ENCODE measurements around the gene KLK5.

Gene KLK5

DNA sequence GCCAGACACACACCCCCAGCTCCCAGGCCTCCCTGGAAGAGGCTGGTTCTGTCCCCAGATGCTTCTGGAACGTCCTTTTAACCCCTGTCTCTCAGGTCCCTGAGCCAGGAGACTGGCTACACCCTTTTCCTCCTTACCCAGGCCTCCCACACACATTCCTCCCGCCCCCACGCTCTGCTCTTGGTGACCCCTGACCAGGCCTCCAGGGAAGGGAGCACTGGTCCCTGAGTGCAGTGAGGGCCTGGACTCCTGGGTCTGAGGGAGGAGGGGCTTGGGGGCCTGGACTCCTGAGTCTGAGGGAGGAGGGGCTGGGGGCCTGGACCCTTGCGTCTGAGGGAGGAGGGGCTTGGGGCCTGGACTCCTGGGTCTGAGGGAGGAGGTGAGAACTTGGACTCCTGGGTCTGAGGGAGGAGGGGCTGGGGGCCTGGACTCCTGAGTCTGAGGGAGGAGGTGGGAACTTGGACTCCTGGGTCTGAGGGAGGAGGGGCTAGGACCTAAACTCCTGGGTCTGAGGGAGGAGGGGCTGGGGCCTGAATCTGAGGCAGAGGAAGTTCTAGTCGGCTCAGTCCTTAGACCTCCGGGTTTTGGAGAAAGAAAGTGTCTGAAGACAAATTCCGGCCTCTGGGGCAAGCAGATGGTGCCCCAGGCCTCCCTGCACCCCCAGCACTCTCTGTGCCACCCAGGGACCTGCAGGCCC, 16.0 kb upstream of the KLK5 start:
- DNase-seq (ENCODE audit: low spot score) = no peak

DNA sequence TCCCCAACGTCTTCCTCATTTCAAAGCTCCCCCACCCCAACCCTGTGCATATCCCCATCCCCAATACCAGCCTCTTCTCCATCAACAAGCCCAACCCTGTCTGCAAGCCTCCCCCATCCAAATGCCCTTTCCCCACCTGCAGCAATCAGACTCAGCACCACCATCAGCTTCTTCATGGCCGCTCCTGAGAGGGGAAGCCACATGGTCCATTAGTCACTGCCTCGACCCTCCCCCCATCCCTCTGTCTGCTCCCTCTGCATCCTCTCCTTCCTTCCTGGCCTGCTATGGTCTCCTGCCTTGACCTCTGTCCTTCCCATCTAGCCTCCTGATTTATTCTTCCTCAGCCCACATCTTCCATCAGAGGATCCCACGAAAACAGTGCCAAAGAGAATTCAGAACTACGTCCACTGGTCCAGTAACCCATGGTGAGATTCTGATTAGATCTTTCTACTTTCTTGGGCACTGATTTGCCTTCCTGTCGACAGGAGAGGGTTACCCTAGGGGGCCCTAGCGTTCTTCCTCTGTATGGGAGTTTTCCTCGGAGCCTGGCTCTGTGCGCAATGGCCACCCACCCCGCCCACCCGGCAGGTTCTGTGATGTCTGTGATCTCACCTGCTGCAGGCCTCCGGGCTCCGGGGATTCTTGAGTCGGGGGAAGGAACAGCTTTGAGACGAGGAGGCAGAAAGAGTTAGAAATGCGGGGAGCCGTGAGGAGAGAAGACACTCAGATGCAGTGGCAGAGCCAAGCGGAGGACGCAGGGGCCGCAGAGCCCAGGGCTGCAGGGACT, 15.3 kb upstream of the KLK5 start:
- DNase-seq (ENCODE audit: low spot score) = no peak

DNA sequence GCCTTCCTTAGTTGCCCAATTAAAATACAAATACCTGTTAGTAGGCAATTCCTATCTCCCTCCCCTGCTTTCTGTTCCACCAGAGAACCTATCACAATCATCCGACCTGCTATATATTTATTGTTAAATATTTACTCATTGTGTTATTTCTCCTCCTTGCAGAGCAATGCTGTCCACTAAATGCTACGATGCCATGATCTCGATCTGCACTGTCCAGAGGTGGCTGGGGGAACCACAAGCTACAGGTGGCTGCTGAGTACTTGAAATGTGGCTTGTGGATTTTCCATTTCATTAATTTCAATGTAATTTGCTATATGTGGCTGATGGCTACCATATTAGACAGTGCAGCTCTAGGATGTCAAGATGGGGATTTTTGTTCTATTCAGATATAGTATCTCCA, 11.4 kb upstream of the KLK5 start:
- DNase-seq (ENCODE audit: low spot score) = no peak

DNA sequence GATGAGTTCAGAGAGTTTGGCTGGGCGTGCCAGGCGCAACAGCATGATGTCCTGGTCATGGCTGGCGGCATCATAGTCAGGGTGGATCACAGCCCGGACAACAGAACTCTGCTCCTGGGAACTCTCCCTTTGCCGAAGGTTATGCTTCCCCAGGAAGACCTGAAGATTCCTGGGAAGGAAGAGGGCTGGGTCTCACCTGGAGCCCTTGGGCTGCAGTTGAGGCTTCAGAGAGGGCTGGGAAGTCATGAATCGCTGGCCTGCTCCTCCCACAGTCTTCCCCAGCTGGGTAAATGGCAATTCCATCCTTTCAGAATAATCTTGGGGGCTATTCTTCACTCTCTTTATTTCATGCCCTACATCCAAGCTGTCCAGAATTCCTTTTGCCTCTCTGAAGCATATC, 10.5 kb upstream of the KLK5 start:
- no peak for DNase-seq (ENCODE audit: low spot score)

DNA sequence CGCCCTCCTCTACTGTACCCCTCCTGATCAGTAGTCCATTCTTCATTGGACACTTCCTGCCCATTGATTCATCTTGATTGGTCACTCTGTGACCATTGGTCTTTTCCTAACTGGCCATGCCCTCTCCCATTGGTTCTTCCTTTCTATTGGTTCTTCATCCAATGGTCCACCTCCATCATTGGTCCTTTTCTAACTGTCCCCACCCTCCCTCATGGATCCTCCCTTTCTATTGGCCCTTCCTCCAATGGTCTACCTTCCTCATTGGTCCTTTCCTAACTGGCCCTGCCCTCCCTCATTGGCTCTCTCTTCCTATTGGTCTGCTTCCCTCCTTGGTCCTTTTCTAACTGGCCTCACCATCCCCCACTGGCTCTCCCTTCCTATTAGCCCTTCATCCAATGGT, 9.4 kb upstream of the KLK5 start:
- DNase-seq (ENCODE audit: low spot score) = no peak

DNA sequence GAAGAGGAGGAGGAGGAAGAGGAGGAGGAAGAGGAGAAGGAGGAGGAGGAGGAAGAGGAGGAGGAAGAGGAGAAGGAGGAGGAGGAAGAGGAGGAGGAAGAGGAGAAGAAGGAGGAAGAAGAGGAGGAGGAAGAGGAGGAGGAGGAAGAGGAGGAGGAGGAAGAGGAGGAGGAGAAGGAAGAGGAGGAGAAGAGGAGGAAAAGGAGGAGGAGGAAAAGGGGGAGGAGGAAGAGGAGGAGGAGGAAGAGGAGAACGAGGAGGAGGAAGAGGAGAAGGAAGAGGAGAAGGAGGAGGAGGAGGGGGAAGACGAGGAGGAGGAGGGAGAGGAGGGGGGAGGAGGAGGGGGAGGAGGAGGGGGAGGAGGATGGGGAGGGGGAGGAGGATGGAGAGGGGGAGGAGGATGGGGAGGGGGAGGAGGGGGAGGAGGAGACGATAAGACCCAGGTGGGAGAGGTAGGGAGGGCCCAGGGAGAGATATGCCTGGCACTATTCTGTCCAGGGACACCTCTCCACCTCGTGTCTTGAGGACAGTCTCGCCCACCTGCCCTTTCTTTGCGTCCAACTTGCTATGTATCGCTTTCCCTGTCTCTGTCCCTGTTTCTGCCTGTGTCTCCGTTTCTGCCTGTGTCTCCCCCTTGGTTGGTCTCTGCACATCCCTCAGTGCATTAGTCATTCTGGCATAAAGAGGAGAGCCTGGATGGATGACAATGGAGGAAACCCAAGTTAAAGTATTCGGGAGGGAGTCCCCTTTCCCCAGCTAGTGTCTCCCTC, 7.1 kb upstream of the KLK5 start:
- DNase-seq (ENCODE audit: low spot score) = no peak

DNA sequence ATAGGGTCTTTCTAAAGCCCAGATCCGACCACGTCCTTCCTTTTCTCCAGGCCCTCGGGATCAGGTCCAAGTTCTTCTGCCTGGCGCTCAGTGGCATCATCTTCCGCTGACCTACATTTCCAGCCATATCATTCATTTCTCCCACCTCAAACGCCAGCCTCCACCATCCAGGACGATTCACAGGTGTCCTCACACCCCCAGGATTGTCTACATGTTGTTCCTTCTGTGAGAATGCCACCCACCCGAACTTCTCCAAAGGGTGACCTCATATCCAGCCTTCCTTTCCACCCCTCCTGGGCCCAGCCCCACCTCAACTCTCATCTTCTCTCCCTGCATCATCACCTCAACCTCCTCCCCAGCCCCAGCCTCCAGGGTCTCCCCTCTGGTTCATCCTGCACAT, 4.7 kb upstream of the KLK5 start:
- DNase-seq (ENCODE audit: low spot score) = no peak

DNA sequence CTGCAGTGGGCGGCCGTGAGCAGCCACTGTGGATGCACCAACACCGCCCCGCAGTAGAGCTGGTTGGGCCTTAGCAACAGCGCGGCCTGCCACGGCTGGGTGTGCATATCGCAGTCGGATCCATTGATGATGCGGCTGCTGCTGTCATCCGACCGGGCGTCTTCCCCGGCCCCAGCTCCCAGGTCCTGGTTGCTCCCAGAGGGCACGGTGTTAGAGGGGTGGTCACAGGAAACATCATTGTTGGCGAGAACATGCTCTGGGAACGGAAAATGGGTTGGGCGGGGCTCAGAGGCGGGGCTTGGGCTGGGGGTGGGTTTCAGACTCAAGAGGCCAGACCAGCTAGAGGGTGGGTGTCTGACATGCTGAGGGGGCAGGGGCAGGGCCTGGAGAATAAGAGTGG, 3.0 kb downstream of the KLK5 start:
- no peak for DNase-seq (ENCODE audit: low spot score)

DNA sequence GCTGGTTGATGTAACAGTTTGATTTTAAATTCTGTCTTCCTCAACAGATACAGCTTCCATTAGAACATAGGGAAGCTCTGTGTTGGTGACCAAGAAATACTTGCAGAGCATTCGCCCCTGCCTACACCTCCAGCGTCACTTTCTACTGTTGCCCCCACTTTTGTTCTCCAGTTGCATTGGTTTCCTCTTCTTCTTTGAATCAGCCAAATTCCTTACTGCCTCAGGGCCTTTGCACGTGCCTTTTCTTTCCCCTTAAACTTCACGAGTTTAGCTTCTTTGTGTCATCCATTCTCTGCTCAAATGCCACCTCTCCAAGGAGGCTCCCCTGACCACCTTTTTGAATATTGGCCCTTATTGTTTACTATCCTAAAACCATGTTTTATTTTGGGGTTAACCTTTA, 5.7 kb downstream of the KLK5 start:
- DNase-seq (ENCODE audit: low spot score) = no peak

DNA sequence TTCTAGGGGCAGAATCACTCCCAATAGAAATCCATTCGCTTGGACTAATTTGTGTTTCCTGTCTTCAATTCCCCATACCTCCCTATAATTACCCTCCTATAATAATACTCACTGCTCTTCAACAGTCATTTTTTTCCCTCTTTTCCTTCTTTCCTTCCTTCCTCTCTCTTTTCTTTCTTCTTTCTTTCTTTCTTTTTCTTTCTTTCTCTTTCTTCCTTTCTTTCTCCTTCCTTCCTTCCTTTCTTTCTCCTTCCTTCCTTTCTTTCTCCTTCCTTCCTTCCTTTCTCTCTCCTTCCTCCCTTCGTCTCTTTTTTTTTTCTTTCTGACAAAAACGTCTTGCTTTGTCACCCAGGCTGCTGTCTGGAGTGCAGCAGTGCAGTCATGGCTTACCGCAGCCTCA, 8.0 kb downstream of the KLK5 start:
- no peak for DNase-seq (ENCODE audit: low spot score)

DNA sequence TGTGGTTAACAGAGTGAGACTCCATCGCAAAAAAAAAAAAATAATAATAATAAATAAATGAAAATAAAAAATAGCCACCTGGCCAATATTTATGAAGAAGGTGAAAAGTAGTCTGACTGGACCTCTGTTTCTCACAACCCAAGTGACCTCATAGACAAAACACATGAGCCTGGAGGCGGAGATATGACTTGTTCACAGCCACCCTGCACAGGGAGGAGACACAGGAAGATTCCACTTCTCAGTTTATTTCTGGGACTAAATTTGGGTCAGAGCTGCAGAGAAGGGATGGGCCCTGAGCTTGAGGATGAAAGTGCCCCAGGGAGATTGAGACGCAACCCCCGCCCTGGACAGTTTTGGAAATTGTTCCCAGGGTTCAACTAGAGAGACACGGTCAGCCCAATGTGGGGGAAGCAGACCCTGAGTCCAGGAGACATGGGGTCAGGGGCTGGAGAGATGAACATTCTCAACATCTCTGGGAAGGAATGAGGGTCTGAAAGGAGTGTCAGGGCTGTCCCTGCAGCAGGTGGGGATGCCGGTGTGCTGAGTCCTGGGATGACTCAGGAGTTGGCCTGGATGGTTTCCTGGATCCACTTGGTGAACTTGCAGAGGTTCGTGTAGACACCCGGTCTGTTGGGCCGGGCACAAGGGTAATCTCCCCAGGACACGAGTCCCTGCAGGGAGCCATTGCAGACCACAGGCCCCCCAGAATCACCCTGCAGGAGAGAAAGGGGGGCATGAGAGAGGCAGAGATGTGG, 9.6 kb downstream of the KLK5 start:
- DNase-seq (ENCODE audit: low spot score) = no peak

DNA sequence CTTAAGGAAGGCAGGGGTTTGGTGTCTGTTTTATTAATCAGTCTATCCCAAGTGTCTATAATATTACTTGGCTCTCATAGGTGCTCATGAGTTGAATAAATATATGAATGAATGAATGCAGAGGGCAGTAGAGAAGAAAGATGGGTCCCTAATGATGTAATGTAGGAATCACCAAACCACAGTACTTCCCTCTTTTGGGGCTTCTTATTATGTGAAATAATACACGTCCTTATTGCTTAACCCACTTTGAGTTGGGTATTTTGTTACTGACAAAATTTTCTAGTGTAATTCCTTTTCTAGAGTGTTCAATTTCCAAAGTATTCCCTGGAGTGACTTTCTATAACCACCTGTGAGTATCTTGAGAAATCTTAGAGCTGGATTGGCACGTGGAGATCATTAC, 13.2 kb downstream of the KLK5 start:
- no peak for DNase-seq (ENCODE audit: low spot score)

DNA sequence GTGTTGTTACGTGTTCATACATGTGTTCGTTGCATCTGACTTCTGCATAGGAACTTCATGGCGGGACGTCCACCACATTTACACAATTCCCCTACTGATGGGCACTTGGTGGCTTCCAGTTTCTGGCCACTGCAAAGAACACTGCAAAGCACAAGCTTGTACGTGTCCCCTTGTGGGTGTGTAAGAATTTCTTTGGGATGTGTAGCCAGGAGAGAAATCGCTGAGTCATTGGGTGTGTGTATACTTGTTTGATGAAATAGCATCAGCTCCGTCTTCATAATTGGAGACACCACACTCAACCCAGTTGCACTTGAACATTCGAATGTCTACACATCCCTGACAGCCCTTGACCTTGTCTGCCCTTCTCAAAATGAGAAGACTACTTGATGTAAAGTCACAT, 19.2 kb downstream of the KLK5 start:
- no peak for DNase-seq (ENCODE audit: low spot score)

DNA sequence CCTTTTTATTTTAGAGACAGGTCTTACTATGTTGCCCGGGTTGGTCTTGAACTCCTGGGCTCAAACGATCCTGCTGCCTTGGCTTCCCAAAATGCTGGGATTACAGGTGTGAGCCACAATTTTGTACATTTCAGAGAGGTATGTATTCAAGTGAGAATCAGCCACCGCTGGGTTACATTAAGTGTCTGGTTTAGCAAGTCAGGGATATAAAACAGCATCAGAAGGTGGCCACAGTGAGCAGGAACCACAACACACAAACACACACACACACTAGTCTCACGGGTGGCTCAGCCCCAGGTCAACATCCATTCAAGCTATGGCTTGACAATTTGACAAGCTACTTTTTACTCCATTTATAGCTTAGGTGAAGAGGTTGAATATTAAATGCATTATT, 20.2 kb downstream of the KLK5 start:
- DNase-seq (ENCODE audit: low spot score) = no peak

DNA sequence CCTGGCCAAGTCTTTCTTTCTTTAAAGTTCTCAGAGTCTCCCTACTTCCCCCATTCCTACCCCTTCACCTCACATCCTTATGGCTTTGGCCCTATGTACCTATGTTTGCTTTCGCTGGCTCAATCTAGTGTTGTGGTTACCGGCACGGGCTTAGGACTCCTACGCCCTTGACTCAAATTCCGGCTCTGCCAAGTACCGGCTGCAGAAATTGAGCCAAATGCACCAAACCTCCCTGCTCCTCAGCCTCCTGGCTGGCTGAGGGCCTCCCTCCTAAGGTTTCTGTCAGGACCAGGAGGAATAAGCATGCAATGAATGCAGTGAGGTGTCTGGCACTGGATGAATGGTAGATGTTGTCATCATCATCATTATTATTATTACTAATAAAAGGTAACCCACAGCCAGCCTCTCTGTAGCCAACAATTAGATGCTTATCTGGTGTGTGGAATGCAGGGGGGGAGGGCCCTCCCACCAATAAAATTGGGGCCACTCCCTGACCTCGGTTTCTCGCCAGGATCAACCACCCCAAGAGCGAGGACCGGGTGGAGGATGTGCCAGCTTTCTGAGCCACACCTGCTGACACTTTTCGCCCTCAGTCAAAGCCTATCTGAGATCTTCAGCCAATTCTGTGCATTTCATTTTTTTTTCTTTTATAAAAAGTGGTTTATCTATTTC, 20.7 kb downstream of the KLK5 start:
- no peak for DNase-seq (ENCODE audit: low spot score)

DNA sequence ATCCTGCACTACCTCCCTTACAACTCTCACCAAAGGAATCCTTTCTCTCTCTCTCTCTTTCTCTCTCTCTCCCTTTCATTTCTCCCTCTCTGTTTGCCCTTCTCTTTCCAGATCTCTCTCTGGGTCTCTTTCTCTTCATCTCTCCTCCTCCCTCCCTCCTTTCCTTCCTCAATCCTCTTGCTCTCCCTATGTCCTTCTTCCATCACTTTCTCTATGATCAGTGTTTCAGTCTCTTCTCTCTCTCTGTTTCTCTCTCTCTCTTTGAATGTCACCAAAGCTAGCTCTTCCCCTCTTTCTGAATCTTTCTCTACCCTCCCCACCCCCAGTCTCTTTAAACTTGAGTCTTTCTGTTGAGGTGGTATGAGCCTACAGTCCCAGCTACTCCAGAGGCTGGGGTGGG, 21.8 kb downstream of the KLK5 start:
- DNase-seq (ENCODE audit: low spot score) = no peak

DNA sequence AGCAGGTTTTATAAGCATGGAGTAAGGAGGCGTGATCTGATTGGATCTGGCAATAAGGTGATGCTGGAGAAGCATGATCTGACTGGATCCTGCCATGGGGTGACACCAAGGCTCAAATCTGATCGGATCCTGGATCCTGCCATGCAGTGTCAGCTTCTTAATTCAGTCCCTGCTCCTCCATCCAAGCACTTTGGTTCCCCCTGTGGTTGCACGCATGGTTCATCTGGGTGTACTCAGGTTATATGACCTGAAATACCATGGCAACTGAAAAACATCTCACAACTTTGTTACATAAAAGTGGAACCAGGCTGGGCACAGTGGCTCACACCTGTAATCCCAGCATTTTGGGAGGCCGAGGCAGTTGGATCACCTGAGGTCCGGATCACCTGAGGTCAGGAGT, 24.0 kb downstream of the KLK5 start:
- DNase-seq (ENCODE audit: low spot score) = no peak

DNA sequence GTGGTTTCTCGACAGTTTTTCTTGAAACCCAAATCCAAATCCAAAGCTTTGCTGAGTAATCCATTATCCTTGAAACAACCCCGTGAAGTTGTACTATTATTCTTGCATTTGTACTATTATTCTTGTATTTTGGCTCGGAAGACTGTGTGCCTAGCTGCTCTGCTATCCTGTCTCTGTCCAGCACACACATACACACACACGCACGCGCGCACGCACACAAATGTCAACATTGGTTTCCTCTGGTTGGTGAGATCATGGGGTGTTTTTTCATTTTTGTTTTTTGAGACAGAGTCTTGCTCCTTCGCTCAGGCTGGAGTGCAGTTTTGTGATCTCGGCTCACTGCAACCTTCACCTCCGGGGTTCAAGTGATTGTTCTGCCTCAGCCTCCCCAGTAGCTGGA, 26.7 kb downstream of the KLK5 start:
- DNase-seq (ENCODE audit: low spot score) = no peak

DNA sequence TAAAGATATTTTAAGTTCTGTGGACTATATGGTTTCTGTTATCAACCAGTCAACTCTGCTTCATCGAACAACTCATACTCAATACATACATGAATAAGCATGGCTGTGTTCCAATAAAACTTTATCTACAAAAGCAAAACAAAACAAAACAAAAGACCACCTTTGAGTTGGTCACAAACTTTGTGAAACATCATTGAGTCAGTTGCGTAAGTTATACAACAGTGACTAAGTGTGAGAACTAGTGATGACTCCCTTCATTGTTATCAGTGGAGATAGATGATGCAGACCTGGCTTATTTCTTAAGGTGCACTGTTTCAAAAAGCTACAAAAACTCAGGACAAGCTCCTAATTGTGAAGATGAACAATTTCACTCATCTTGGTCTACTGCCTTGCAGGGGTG, 27.1 kb downstream of the KLK5 start:
- DNase-seq (ENCODE audit: low spot score) = no peak

DNA sequence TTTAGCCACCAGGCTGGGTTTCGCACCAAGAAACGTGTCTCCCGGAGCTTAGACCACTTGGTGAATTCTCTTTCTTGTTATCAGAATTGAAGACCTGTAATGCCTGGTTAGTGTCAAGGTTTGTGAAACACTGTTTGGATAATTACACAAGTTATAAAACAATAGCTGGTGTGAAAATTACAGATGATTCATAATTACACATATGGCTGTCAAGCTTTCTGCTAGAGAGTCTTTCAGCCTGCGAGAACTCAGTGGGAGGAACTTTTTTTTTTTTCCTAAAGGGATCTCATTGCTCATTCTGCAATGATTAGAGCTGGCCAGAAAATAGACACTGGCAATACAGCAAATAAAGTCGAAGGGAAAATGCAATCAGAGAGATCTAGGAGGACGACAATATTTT, 28.3 kb downstream of the KLK5 start:
- no peak for DNase-seq (ENCODE audit: low spot score)

DNA sequence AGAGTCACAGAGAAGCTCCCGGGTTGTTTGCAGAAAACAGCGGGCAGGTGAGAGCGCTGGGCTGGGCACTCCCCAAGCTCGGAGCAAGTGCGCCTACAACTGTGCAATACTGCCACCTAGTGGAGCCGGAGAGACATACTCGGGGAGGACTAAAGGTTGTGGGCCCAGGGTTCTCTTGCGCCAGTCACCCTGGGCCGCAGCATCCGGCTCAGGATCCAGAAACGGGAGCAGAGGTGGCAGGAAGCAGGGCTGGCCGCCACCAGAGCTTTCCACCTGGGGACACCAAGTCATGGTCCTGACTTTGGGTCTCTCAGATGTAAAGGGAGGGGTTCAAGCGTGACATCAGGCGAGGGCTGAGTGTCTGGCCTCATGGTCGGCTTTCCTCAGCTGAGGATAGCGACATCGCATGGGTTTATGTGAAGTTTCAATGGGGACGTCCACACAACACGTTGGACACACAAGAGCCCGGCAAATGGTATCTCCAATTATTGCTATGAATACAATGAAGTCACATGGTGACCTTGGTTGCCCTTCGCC, 30.5 kb downstream of the KLK5 start:
- peak; percentile 85 for DNase-seq (ENCODE audit: low spot score)

Measured in AG08396 (cell line).